Activated CD4-positive, alpha-beta T cell treated with anti-CD3 and anti-CD28 coated beads, Interleukin-2, Interleukin-4, amounts not matched to agents 100 ng/mL and 50 ng/mL, durations not matched to agents 16 hours and 8 hours (primary cell): ENCODE results near the gene ITGA11.

Source experiments
- DNase-seq: peaks from one replicate; pipeline ENCODE4 v3.0.0-alpha.2; 2020; ENCODE audit warnings: low spot score

ITGA11 gene

DNA sequence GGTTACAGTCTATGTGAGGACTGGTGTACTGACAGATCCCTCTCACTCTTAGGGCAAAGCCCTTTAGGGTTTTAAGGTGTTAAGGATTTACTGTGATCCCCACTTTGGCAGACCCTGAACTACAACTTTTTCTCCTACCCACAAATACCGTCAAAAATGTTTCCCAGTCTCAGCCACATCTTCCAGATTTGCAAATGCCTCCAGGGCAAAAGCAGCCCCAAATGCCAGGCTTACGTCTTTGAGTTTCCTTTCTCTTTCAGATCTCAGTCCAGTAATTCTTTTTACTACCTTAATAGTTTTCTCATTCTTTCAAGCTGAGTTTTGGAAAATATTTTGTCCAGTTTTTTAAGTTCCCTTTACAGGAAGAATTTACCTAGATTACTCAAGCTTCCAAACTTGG lies 13.4 kb upstream of the ITGA11 start:
- DNase-seq: no peak

GRCh38 chr15:68444336-68444735 lies 12.4 kb upstream of the ITGA11 start:
- no peak for DNase-seq

DNA sequence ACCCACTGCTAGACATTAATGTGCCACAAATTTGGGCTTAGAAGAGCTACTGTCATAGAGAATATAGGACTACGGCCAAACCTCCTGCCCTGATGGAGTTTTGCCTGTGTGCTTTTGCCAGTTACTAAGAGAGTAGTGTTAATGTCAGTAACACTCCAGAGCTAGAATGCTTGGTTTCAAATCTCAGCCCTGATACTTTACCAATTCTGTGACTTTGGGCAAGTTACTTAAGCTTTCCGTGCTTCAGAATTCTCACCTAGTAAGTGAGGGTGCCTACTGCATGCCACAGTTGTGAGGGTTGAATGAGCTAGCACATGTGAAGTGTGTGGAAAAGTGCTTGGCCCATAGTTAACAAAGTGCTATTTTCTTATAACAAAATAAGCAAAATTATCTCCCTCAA lies 10.9 kb upstream of the ITGA11 start:
- no peak for DNase-seq

DNA sequence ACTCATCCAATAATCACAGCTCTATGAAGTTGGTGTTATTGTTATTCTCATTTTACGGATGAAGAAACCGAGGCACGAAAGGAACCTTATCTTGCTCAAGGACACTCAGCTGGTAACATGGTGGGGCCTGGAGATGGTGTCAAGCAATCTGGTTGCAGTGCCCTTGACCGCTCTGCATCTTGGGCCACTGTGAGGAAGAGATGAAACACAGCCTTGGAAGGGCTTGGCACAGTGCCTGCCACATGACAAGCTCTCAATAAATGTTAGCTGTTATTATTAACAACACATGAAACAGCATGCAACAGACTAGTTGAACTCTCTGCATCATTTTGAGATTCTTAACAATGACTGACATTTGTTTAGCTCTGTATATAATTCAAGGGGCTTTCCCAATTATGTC lies 10.1 kb upstream of the ITGA11 start:
- DNase-seq: no peak

GRCh38 chr15:68441045-68441743 lies 9.2 kb upstream of the ITGA11 start:
- no peak for DNase-seq

DNA sequence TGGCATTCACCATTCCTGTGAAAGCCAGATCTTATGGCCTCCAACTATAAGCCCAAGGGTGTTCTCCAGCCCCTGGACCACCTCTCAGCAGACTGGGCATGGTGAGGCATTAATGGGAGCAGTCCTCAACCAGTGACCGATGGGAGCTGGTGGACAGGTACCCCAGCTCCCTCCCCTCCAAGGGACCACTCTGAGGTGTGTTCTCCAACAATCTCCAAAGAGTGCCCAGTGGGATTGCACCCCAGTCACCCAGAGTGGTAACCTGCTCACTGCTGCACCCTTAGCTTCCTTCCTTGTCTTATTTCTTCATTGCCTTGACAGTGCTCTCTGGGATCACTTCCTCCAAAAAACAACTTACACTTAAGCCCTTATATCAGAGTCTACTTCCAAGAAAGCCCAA lies 8.2 kb upstream of the ITGA11 start:
- DNase-seq: no peak

DNA sequence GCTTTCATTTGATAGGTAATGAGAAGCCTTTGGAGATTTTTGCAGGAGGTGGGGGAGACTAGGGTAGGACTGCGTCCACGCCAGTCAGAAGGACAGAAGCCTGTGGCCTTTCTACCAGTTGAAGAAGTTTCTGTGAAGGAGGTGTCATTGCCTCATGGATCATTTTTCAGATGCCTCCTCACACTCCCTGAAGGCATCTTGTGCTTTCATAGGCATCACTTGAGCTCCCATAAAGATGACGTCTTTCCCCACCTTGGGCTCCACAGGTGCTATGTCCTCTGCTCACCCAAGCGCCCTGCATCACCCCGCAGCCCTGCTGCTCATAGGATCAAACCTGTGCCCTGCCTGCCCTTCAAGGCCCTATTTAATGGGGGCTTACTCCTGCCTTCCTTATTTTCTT lies 7.5 kb upstream of the ITGA11 start:
- no peak for DNase-seq

DNA sequence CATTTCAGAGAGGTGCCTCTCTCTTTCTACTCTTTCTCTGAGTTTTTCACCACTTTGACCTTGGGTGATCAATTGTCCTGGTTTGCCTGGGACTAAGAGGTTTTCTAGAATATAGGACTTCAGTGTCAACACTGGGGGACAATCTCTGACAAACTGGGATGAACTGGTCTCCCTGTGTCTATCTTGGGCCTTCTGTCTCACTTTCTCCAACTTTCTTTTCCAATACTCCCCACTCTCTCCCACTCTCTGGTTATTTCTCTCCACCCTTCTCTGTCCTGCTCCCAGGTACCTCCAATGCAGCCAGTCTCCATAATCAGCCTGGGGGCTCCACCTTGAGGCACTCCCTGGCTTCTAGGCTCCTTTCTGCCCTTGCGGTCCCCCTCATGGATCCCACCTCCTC lies 4.7 kb upstream of the ITGA11 start:
- DNase-seq: no peak

GRCh38 chr15:68435966-68436365 lies 4.0 kb upstream of the ITGA11 start:
- DNase-seq: no peak

DNA sequence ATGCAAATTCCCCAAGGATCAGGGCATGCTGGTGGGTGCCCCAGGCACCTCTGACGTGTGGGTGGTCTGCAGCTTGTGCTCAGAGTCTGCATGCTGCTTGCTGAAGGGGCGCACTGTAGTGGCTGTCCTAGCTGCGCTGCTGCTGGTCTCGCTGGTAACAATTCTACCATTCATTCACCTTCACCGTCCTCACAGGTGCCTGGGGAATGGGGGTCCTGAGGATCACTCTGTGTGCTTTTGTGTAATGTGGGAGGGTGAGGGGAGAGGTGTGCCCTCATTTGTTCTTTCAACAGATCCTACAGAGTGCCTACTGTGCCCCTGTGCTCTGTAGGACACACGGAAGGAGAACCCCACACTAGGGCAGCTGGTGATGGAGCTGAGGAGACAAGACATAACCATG lies 2.1 kb upstream of the ITGA11 start:
- no peak for DNase-seq

DNA sequence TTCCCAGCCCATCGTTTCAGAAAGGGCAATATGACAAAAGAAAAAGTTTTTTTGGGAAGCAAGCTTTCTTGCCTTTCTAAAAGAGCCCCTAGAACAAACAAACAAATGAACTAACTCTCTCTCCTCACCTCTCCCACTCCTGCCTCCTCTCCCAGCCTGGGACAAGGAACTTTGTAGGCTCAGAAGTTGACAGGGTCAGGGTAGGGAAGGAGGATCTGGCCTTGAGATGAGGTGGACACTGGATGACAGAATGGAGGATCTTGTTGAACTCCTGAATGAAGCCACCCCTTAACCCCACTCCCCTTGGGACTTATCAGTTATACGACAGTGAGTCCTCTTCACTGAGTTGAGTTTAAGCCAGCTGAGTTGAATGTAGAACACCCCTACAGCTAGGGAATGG lies 1.6 kb upstream of the ITGA11 start:
- no peak for DNase-seq

GRCh38 chr15:68432441-68433064 lies 590 bp upstream of the ITGA11 start:
- no peak for DNase-seq

DNA sequence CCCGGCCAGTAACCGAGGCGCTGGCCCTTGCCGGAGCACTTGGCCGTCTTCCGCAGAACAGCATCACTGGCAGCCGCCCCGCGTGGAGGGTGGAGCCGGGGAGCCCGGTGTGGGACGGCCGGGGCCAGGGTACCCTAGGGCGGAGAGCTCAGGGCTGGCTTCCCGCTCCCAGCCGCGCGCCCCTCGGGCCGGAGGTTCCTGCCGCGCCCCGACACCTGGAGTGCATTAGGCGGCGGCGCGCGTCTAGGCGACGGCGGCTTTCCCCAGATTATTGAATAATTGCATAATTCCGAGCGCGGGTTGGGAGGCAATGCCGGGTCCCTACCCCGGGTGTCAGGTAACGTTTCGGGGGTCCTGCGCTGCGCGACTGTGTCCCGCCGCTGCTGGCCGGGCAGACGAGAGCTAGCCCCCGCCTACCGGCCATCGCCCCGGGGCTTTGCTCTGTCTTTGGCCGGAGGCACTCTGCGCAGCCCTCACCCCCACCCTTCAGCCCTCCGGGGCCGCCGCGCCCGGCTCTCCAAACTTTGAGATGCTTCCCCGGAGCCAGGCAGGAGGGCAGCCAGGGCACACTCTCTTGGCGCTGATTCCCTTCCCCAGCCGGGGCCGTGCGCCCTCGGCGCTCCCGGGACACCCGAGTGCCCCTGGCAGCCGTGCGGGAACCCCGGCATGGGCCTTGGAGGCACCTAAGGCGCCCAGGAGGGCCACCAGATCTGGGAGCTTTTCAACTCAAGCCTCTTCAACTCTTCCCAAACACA lies 749 bp downstream of the ITGA11 start:
- no peak for DNase-seq

DNA sequence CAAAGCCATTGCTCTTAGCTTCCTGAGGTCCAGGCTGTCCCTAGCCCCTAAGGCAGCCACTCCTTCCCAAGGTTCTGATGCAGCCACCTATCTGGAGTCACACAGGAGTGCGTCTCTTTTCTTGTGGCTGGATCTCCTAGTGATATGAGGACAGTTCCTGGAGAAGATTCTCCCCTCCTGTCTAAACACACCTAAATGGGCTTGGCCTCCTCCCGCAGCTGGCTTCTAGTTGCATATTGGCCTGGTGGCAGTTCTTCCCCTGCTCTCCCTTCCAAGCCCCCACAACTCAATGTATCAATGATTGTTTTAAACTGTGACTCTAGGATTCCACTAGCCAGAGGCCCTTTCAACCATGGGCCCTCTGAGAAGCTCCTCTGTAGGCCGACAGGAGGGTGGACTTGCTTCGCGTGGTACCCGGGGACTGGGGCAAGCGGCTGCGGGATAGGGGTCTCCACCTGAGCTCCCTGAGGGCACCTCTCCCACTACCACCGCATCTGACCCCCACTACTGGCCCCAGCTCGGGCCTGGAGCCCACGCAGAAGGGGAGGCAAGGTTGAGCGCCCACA lies 1.4 kb downstream of the ITGA11 start:
- DNase-seq: no peak

DNA sequence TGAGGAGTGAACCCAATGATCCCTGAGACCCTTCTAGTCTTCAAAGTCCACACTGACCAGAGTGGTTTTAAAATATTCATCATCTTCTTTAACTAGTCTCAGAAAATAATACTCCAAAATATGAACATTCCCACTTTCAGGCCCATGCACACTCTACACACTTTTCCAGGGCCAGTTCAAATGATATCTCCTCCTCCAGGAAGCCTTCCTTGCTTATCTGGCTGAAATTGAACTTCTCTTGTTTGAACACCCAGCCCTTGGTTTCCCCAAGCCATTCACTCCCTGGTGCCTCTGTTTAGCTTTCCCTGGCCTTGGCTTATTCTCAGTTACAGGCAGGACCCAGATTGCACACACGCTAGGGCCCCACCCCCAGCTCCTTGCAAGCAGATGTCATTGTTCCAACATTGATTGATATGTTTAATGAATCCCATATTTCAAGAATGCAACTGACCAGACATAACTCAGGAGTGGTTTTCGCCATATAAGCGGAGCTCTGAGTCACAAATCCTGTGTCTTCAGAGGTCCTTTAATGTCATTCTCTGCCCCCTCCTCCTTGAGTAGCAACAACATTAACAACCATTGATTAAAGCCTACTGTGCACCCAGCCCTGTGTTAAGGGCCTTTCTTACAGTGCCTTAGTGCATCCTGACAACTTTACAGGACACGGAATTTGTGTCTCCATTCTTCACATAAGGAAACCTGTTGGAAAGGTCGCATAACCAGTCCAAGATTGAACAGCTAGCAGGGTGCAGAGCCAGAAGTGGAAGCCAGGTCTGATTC lies 2.1 kb downstream of the ITGA11 start:
- DNase-seq: no peak

DNA sequence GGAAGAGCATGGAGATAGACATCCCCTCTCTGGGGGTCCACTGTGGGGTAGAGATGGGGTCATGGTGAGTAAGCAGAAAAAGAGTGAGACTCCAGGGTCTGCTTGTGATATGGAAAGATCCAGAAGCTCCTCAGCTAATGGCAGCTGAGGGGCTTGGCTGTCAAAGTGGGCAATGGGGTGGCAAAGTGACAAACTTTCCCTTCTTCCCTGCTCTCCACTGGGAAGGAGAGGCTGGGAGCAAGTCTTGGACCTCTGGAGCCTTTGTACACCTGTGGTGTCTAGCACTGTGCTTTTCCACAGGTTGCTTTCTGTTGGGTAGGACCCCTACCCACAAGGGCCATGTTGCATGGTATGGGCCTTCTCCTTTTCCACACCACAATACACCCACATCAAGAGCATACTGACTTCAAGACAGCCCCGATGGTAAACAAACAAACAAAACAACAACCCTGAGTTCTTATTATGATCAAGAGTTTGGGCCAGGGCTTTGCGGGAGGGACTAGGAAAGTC lies 3.5 kb downstream of the ITGA11 start:
- no peak for DNase-seq

- DNase-seq: no peak
These were observed 4.0 kb downstream of the ITGA11 start for GRCh38 chr15:68427963-68428362.

GRCh38 chr15:68427366-68427765 lies 4.6 kb downstream of the ITGA11 start:
- DNase-seq: no peak

GRCh38 chr15:68426116-68426515 lies 5.8 kb downstream of the ITGA11 start:
- DNase-seq: no peak

DNA sequence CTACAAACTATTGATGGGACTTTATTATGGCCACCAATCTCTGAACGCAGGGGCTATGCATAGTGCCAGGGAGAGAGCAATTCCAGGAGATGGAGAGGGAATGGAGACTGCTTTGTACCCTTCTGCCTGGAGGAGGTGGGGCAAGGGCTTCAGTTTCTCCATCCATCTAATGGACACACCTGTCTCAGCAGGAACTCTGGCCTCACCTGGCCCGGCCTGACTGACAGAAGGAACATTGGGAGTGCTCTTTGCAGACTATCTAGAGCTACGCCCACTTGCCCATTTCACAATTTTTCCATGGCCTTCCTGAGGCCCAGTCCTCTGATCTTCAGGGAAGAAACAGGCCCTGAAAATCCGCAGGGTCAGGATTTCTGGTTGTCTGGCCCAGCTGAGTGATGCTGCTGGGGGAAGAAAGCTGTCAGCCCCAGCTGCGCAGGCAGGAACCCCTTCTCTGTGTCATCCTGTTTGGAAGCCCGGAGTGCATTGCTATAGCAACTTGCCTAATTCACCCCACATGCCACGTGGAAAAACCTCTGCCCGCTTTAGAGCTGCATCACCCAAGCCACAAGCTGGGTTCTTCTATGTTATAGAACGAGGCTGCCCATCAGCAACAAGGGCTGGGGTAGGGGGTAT lies 6.4 kb downstream of the ITGA11 start:
- no peak for DNase-seq

- DNase-seq: no peak
These were observed 7.1 kb downstream of the ITGA11 start for GRCh38 chr15:68424754-68425390.
